Cerebellar nuclear complex (tissue), 1 donor: ENCODE data around the gene SESN3.
"Not testable (repeated sequence)": the region's sequence is repeated elsewhere in the genome, so short reads cannot be mapped to it uniquely, and the experiment has no call there.

Experiments
- DNase-seq, 2 experiments: peaks; one replicate each; lab custom pipeline; 2025; lab: John Stamatoyannopoulos, UW

Gene SESN3

GRCh38 chr11:95152876-95153856, 77.8 kb downstream of the SESN3 start:
- DNase-seq = no peak

DNA sequence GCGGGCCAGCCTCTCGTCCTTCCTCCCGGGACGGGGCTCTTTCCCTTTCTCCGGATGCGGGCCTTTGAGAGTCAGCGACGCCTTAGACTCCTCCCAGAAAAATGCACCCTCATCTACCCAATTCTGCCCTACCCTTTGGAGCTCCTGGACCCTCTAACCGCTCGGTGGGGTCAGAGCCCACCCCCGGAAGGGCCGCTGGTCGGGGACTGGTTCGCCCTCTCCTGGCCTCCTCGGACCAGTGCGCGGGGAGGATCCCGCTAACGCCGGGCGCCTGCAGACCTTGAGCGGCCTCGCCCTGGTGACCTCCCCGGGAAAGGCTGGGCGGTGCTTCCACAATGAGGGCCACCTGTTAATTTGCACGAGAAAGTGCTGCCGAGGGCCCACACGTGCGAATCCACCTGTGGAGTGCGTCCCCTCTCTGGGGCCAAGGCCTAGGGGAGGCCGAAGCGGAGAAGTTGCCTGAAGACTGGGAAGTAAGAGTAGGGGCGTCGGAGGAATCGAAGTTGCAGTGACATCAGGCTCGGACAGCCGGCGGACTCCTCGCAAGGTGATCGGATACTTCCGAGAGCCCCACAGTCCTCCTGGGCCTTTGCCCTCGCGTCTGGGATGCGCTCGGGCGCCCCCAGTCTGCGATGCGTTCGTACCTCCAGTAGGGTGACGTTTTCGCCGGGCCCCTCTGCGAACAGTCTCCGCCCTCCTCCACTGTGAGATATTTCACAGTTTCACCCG, 79.9 kb downstream of the SESN3 start:
- DNase-seq = peak in 1 of 2 experiments; percentile 84

DNA sequence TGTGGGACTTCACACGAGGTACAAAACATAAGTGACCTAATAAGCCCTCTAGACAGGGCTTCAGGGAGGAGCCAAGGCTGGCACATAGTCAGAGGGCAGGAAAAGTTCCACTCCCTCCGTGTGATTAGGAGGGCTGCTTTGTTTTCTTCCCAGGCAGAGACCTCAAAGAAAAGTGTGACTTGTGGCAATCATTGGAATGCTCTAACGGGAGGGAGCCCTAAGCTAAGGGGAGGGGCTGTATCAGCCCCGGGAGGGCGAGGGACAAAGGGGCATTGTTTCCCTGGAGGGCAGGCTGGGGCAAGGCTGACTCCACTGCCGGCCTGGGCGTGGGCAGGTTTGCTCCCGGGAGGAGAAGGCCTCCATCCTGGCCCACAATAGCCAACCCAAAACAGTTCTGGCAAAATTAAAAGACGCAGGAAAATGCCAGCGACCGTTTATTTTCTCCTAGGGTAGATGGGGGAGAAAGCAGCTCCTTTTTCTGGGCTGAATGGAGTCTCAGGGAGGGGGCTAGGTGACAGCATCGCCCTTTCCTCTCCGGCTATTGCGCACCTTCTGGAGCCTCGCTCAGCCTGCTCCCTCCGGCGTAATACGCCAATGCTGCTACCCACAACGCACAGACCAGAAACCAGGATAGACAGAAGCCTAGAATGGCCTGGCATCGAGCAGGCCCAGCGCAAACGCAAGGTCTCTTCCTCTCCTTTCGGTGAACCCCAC, 81.2 kb downstream of the SESN3 start:
- no peak for DNase-seq

GRCh38 chr11:95148938-95149337, 82.1 kb downstream of the SESN3 start:
- no peak for DNase-seq

DNA sequence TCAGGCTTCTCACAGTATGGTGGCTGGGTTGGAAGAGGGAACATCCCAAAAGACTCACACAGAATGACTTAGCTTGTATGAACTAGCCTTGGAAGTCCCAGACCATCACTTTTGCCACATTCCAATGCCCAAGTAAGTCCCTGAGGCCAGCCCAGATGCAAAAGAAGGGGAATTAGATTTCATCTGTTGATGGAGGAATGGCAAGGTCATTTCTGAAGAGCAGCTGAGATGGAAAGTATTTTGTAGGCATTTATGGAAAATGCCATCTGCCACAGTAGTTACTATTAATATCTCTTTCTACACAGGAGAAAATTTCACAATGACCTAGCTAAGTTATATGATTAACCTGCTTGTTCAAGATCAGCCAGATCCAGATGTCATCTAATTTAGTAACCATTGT, 82.6 kb downstream of the SESN3 start:
- no peak for DNase-seq

- no peak for DNase-seq
Observed at GRCh38 chr11:95147364-95147905, 83.6 kb downstream of the SESN3 start.

GRCh38 chr11:95145430-95146060, 85.5 kb downstream of the SESN3 start:
- no peak for DNase-seq

GRCh38 chr11:95144313-95145235, 86.4 kb downstream of the SESN3 start:
- DNase-seq = no peak

GRCh38 chr11:95143106-95143681, 87.8 kb downstream of the SESN3 start:
- DNase-seq = no peak

- DNase-seq = no peak
Observed at GRCh38 chr11:95142431-95142830, 88.6 kb downstream of the SESN3 start.

DNA sequence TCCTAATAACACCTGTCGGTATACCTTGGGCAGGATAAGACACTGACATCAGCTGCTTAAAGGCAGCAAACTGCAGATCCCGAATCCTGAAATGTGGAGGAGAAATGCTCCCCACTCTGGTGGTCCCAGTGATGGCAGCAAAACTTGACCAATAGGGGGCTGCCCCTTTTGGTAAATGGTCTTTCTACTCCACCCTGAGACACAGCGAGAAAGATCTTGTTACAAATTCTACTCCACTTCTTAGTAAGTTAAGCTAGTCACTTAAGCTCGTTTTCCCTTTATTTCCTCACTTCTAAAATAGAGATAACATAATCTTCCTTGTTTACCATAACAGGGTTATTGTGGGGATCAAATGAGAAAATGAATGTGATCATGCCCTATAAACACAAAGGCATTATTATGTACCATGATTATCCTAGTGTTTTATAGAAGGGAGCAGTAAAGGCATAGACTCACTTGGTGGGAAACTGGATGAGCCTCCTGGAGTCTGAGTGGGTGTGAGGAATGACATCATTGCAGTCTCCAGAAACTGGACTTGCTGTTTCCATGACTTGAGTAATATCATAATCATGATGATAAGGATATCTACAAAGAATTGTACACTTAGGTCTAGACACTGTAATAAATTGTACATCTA, 90.5 kb downstream of the SESN3 start:
- no peak for DNase-seq

DNA sequence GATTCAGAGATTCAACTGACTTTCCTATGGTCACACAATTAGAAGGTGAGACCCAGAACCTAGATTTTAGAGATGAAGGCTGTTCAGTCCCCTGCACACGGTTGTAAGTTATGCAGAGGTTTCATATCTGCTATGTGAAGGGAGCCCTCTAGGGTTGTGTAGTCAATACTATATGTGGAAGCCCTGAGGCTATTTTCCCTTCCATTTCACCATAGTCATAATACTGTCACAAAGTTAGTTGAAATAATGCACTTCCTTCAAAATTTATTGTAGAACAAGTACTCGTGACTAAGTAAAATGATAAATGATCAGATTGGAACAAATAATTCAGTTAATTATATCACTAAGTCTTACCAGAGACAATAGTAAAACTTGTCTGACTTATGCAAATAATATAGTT, 92.6 kb downstream of the SESN3 start:
- DNase-seq = no peak

- DNase-seq = no peak
Observed at GRCh38 chr11:95137299-95137698, 93.7 kb downstream of the SESN3 start.

DNA sequence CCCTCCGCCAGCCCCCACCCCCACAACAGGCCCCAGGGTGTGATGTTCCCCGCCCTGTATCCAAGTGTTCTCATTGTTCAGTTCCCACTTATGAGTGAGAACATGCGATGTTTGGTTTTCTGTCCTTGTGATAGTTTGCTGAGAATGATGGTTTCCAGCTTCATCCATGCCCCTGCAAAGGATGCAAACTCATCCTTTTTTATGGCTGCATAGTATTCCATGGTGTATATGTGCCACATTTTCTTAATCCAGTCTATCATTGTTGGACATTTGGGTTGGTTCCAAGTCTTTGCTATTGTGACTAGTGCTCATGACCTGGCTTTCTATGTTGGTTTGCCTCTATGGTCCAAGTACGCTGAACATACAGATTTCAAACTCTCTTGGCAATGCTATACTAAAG, 94.3 kb downstream of the SESN3 start:
- DNase-seq = not testable (repeated sequence)

DNA sequence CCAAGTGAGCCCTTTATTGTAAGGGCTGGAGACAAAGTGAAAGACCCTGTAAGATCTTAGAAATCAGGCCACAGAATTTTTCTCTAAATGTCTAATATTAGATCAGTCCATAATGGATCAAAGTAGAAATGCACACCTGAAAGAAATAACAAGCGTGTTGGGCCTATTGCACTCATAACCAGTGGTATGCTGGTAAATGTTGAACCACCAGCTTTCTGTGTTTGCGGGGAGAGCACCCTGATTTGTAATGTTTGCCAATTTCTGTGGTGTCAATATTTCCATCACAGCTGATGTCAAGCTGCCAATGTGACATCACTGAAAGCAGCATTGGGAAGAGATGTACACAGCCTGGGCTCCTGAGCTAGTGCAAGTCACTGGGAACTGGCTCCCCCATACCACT, 95.1 kb downstream of the SESN3 start:
- no peak for DNase-seq

GRCh38 chr11:95135155-95135554, 95.8 kb downstream of the SESN3 start:
- no peak for DNase-seq

GRCh38 chr11:95134491-95134890, 96.5 kb downstream of the SESN3 start:
- no peak for DNase-seq

DNA sequence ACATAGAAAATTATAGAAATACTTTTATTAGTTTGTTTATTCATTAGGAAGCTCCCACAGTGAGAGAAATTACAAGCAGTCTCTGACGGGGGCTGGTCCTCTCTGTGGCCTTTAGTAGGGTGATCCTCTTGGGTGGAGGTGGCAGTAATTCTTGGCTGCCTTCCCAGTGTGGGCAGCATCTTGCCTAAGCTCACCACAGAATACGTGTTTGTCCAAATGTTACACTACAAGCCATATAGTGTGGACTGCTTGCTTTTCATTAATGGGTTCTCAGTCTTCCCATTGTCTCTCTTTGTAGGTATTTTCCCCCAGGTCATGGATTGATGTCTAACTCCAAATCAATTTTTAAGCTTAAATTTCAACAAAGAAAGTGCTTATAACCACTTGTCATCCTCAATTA, 98.0 kb downstream of the SESN3 start:
- DNase-seq = no peak

DNA sequence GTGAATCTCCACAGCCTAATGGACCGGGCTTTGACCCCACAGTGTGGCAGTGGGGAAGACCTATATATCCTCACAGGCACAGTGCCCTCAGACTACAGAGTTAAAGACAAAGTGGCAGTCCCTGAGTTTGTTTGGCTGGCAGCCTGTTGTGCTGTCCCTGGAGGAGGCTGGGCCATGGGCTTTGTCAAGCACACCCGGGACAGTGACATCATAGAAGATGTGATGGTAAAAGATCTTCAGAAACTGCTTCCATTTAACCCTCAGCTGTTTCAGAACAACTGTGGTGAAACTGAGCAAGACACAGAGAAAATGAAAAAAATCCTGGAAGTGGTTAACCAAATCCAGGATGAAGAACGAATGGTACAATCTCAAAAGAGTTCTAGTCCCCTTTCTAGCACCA, 102.4 kb downstream of the SESN3 start:
- DNase-seq = no peak

- DNase-seq = no peak
Observed at GRCh38 chr11:95123556-95123955, 107.4 kb downstream of the SESN3 start.
